Measurements from ENCODE around the gene SPX.

The SPX gene

DNA sequence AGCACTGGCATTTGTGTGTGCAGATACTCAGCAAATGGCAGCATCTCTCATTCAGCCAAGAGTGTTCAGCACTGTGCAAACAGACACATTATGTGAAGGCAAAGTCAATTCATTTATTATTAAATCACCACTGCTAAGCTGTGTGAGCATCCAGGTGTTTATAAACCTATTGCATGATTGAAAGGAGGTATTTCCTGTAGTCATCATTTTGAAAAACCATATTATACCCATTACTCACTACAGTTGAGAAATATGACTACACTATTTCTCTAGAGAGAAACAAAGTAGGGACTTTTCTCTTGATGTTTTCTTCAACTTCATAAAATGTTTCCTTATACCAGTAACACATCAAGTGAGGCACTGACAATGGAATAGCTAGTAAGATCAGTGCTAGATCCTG lies 13.7 kb downstream of the SPX start:
- FAIRE-seq: no peak

DNA sequence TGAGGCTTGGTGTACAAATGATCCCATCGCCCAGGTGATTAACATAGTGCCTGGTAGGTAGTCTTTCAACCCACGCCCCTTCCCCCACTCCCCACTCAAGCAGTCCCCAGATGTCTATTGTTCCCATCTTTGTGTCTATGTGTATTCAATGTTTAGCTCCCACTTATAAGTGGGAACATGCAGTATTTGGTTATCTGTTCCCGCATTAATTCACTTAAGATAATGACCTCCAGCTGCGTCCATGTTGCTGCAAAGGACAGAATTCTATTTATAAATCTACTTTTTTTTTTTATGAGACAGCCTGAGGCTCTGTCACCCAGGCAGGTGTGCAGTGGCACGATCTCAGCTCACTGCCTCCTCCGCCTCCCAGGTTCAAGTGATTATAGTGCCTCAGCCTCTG lies 15.7 kb downstream of the SPX start:
- no peak for FAIRE-seq

DNA sequence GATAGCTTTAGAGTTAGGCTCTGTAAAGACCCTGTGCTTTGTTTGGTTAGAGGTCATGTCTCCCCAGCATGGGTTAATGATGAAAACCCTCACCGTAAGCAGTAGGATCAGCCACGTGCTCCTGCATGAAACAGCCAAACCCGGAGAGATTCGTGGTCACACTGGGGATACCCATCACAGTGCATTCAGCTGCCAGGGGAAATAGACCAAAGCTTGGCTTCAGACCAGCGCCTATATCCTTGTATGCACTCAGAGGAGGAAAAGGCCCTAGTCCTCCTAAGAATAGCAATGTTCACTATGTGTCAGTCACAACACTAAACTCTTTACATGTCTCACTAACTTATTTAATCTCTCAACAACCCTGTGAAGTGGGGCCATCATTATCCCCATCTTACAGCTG lies 16.3 kb downstream of the SPX start:
- FAIRE-seq: no peak

DNA sequence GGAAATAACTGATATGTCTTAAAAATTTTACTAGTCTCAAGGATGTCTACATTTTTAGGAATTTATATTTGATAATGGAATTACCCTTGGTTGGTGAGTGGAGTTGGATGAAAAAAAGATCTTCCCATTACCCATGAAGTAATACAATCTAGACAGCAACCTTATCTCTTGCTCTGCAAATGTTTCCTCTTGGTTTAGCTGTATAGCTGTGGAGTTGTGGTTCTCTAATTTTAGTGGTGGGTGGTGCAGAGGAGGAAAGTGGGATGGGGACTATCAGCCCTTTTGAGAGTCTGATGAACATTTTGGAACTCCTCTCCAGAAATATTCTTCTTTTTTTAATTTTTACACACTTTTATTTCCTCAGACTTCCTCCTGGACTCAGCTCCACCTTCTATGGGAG lies 17.1 kb downstream of the SPX start:
- FAIRE-seq: no peak

DNA sequence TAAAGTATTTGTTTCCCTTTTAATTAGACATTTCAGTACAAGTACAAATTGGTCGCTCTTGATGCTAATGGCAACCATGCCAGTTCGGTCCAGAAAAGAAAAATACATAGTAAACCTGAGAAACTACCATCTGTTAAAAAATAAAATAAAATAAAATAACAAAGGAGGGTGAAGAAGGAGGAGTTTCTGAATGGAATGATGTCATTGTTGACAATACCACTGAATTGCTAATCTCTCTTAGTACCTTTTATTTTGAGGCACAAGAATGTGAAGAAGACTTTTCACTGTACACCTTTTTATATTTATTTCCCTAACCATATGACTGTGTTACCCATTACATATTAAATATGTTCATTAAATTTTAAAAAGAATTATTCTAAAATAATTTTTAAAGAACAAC lies 19.5 kb downstream of the SPX start:
- FAIRE-seq: no peak

DNA sequence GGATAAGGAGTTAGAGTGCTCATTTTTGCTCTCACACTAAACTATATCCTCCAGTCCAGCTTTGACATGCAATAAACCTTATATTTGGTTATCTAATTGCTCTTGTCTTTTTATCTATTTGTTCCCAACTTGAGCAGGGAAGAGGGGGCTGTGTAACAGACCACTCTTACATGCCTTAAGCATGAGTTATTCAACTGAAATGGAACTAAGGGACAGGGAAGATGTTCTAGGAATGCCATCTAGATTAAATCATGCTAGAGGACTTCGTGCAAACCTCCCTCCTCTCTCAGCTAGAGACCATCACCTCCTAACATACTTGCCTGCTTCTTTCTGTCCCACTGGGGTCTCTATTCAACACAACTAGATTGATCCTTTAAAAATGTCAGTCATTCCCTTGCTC lies 20.6 kb downstream of the SPX start:
- no peak for FAIRE-seq

DNA sequence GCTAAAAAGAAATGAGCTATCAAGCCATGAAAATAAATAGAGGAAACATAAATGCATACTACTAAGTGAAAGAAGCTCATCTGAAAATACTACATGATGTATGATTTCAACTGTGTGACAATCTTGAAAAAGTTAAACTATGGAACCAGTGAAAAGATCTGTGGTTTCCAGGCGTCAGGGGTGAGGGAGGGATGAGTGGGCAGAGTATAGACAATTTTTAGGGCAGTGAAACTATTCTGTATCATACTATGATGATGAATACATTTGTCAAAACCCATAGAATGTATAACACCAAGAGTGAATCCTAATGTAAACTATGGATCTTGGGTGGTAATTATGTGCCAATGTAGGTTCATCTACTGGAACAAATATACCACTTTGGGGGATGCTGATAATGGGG lies 21.3 kb downstream of the SPX start:
- FAIRE-seq: no peak

DNA sequence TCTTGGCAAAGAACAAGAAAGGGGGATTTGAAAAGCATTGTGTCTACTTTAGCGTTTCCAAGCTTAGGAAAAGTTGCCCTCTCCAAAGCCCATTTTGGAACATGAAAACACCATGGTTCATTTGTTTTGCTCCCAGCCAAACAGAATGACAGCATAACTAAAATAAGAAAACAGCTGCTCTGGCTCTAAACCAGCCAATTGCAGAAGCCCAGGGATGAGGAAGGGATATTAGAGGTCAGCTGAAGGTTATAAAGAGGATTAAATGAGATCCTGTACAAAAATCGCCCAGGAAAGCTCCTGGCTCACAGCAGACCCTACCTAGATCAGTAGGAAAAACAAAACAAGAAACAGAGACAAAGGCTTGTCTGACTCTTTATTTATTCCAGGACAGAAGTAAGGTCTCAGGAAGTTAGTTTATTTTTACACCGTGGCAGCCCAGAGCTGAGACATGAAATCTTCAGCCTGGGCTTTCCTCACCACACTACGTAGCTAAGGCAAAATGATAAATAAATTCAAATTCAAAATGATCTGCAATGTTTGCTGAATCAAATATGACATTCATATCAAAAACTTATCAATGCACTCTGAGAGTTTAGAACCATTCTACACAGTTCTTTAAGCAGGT lies 25.9 kb downstream of the SPX start:
- FAIRE-seq: no peak

DNA sequence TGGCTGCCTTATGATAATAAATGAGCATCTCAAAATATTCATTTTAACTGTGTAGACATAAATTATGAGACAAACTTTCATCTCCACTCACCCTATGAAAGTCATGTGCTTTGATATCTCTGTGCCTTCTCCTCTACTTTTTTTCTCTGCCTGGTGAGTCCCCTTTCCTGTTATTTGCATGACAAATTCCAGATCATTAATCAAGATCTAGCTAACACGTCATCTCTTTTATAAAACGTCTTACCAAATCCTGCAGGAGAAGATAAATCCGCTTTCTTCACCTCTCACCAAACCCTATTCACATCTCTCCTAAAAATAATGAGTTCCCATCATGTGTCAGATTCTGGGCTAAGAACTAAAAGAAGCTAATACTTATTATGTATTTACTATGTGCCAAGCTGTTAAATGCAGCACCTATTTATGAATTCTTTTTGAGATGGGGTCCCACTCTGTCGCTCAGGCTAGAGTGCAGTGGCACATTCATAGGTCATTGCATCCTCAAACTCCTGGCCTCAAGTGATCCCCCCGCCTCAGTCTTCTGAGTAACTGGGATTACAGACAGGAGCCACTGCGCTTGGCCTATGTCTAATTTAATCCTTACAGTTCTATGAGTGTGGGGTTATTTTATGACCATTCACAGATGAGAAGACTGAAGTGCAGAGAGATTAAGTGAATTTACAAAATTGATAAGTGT lies 26.7 kb downstream of the SPX start:
- FAIRE-seq: no peak

DNA sequence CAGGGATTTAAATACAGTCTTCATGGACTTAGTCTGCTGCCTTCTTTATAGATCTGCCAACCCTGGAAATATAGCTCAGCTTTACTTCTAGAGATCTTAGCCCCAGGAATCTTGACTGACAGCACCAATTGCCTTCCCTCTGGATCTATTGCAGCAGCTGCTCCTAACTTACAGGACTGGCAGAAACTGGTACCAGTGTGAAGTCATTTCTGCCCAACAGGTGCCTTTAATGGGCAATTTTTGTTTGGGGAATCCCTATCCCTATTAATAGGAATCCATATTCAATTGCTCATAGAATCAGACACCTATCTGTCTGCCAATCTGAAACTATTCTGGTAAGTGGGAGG lies 27.2 kb downstream of the SPX start:
- no peak for FAIRE-seq

DNA sequence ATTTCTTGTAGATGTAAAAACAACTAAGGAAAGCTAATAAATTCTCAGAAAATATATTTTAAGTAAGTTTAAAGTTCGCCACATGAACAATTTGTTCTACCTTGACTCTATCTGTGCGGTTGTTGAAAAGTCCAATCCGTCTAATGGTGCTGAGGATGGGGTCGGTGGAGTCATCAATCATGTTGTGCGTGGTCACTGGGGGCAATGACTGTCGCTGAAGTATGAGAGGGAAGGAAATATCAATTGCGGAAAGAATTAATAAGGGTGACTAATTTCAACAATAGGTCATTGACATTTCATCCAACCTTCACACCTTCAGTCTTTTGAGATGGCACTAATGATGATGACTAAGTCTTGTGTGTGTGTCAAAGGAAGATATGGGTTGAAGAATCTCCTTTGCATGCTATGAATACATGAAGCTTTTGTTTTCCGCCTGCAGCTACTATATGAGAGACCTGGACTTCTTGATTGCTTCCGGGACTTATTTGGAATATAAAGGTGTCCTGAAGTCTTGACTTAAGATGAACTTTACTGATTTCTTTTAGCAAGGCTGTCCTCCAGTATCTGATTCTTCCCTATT lies 32.1 kb downstream of the SPX start:
- FAIRE-seq: no peak

DNA sequence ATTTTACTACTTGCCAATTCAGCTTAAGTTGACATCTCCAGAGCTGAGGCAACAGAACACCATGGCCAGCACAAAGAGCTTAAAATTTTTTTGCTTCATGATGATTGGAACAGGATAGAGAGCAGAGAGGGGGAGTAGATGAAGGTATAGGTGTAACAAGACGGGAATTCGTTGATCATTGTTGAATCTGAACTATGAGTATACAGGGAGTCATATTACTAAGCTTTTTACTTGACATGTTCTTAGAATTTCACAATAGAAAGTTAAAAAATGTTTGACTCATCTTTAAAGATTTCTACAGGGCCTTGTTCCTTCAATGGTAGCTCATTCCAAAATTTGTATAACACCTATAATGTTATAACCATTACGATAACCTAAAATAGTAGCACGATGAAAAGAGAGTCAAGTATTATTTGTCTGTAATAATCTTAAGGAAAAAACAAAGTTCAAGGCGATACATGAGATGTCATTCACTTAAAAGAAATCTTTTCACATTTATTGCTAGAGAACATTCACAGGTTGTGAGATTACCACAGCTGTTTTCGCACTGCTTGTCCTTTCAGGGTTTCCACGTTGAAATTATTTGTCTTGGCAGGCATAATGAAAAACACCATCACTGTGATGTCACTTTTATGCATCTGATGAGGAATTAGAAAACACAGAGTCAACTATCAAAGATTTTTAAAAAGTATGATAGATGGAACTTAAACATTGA lies 33.9 kb downstream of the SPX start:
- no peak for FAIRE-seq

DNA sequence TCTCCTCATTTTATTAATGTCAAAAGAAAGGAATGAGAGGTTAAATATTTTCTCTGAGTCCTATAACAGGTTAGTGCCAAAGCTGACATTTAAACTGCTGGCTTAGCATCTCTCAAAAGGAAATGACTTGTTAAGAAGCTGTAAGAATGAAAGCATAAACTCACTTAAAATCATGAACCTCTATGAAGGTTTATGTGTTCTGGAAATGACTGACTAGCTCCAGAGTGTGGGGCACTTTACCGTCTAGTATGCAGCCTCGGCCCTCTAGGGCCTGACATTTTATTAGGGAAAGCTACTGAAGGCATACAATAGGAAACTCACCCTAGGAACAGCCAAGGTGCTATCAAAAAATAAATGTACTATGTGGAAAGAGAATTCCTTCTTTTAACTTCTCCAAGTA lies 35.1 kb downstream of the SPX start:
- FAIRE-seq: no peak

DNA sequence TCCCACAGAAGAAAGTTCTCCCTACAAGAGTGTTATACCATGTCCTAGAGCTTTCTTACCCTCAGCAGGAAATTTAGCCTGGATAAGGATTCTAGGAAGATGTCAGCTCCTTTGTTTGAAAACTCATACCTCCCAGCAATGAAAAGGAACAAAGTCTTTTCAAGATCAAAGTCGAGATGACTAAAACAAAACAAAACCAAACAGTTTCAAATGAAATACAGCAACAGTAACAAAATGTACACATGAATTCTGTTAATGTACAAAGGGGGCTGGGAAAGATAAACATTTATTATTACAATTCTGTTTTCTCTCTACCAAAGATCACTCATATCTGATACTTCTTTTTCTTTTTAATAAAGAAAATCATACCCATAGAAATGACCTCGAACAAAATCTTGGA lies 36.8 kb downstream of the SPX start:
- FAIRE-seq: no peak

DNA sequence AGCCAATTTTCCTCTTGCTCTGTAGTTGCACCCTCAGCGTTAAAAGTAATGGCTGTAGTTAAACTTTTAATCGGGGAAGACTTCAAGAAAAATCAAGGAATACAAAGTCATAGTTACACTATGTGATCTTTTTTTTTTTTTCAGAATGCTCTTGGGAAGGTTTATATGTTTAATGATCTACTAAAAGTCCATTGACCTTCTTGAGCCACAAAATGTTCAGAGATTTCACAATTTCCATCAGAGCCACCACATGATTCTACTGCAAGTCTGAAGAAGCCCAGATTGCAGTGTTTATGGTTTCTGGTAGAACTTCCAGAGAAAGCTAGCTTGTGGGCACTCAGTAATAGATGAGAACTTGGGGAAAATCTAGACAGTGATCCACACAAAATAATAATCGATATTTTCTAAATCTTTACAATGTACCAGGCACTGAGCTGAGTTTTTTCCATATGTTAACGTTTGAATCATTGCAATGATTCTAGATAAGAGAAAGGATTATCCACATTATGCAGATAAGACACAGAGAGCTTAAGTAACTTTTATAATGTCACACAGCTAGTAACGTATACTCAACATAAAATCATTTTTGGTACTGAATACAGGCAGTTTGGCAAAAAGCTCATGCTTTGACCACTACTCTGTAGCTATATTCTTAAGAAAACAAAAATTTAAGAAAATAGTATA lies 40.3 kb downstream of the SPX start:
- no peak for FAIRE-seq

DNA sequence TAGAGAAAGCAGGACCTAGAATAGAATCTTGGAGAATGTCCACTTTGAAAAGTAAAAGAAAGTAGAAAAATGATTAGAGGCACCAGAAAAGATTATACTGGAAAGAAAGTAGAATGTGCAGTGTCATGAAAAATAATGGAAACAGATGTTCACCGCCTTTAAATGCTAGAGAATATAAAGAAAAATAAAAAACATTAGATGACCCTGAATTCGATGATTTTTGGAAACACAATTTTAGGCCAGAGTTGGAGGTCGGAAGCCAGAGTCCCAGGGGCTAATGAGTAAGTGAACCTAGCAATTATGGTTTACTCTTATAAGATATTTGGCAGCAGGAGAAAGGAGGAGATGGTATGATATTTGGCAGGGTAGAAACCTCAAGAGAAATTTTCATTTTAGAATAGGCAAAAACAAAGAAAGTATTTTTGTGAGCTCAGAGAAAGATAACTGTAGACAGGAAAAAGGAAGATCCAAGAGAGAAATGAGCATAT lies 40.9 kb downstream of the SPX start:
- no peak for FAIRE-seq

DNA sequence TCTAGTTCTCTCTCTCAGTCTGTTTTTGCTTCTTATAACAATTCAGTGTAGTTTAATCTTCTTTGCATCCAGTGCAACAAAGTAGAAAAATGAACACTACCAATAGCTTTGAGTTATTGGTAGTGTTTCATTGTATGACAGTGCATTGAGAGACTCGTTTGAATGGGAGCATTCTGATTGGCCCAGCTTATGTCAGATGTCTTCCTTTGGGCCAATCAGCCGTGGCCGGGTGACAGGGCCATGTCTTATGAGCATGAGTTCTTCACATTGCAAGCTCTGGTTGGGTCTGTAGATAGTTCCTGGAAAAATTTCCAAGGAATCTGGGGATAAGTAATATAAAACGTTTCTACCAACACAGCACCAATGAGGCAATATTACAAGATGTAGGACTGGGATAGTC lies 42.0 kb downstream of the SPX start:
- no peak for FAIRE-seq

DNA sequence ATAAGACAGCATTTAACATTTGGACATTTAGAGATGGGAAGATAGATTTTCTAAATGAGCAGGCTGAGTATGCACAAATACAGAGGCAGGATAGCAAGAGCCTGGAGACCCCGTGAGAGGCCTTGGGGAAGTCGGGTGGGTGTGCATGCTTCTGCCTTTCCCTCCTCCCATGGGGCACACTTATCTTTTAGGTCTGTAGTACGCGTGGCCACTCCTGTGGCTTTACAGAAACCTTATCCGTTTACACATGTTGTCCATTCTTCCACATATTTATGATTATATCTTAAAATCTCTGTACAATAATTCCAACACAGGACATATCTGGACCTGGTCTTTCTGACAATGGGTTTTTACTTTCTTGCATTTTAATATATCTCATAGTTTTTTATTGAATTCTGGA lies 45.0 kb downstream of the SPX start:
- FAIRE-seq: no peak

DNA sequence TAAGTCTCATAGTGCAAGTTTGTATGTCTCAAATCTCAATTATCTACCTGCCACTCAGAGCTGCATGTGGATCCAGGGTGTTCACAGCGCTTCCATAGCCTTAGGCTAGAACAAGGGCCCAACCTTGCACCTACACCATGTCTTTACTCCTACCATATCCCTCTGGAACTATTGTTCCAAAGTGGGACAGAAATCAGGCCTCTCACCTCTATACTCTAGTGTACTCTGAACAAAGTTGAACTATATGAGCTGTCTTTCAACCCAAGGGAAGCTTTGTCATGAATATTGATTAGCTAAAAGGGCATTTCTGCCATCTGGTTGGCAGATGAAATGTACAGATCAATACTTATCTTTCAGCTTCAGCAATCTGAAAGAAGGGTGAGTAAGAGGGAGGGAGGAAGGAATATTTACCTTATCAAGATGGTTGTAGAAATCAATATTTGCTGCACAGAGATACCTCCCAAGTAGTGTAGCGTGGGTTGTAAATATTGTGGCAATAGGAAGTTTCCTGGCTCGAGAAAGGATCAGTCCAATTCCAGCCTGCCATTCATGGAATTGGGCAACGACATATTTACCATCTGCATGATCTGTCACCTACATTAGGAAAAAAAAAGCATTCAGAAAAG lies 47.8 kb downstream of the SPX start:
- no peak for FAIRE-seq

DNA sequence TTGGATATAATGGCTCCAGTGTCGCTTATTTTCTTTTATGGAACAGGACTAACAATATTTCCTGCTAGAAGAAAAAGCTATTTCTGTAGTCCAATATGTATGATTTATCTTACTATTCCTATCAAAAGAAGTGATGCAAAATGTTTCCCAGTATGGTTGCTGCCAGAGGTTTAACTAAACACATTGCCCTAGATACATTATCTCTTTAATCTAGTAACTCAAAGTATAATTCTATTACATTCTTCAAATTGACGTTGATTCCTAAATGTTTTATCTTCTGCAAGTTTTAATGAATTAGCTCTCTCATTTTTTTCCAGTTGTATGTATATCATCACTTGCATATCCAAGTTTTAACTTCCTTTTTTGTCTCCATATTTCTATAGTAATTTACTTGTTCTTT lies 50.3 kb downstream of the SPX start:
- no peak for FAIRE-seq

DNA sequence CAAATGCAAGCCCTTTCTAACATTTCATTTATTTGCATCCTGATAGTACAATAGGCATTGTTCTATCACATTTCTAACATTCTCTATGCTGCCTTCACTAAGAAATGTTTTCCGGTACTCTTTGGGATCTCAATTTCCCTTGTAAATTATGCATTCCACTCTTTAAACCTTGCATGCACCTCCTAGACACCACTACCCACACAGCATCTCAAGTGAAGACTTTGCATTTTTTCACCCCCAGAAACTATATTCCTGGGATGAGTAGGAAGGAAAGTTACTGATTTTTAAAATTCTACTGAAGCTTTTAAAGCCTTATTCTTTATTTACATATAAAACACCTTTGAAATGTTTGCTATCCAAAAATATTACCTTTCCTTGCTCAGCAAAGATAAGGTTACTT lies 51.4 kb downstream of the SPX start:
- FAIRE-seq: no peak

DNA sequence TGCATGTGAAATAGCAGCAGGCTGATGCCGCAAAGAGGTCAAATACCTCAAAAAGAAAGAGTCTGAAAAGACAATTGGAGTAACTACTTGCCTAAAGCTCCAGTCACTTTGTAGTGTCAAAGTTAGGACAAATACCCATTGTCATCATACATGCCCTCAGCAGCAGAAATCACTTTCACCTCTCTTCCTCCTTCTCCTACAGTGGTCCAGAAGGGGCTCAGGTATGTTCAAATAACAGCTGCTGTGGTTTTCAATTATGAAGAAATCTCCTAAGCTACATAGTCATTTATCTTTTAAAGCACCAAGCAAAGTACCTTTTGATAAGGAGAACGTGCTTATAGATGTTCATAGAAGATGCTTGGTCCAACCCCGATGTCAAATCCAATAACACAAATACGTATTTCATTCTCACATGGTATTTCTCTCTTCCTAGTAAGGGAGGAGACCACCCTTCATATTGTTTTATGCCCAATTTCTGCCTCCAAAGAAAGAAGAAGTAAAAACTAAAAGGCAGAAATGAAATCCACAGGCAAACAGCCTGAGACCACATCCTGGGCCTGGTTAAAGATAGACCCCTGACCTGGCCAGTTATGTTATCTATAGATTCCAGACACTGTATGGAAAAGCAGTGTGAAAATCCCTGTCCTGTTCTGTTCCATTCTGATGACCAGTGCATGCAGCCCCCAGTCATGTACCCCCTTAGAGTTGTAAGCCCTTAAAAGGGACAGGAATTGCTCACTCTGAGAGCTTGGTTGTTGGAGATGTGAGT lies 54.8 kb downstream of the SPX start:
- no peak for FAIRE-seq
